Esophagus muscularis mucosa (tissue), 4 donors: Measurements from ENCODE around the gene RASSF1. TPM values are rescaled to one million over a fixed set of nuclear protein-coding genes. Genes with fewer than 3 reads are reported as not detected.

Experiments used
- DNase-seq: peaks from one replicate; pipeline ENCODE4 v3.0.0-alpha.2; 2017; ENCODE audit errors: extremely low spot score
- H3K27ac ChIP-seq, 4 donors: fragments of 200-600 bp; sonication (generic); replicated peaks in 1 of 4; 1 replicate in 3 of 4; 2 replicates in 1 of 4; pipeline ENCODE4 v1.5.1; 2016 to 2019; ENCODE audit warnings: mild to moderate bottlenecking in 1 of 4
- H3K27me3 ChIP-seq, 4 donors: fragments of 200-600 bp; sonication (generic); one replicate each; pipeline versions ENCODE4 v1.5.1 to v1.6.0; 2016 to 2019
- H3K36me3 ChIP-seq, 4 donors: fragments of 200-600 bp; sonication (generic); one replicate each; pipeline ENCODE4 v1.5.1; 2016 to 2019
- H3K4me1 ChIP-seq, 4 donors: fragments of 200-600 bp; sonication (generic); one replicate each; pipeline ENCODE4 v1.5.1; 2016 to 2019
- H3K4me3 ChIP-seq, 4 donors: fragments of 200-600 bp; sonication (generic); 1 replicate in 2 of 4; 2 replicates in 2 of 4; pipeline ENCODE4 v1.5.1; 2016 to 2019; ENCODE audit warnings: mild to moderate bottlenecking in 4 of 4, moderate library complexity in 1 of 4
- H3K9me3 ChIP-seq, 4 donors: fragments of 200-600 bp; sonication (generic); 1 replicate in 3 of 4; 2 replicates in 1 of 4; pipeline ENCODE4 v1.5.1; 2016 to 2019
- EP300 ChIP-seq: sonication (generic); formaldehyde crosslinking; IDR thresholded peaks from one replicate; pipeline ENCODE4 v1.6.1; 2017; ENCODE audit warnings: antibody characterized with exemption
- POLR2A ChIP-seq: fragments of 450-650 bp; IDR thresholded peaks from one replicate; pipeline ENCODE4 v1.6.1; 2017; ENCODE audit warnings: antibody characterized with exemption, moderate library complexity, mild to moderate bottlenecking, low read depth
- POLR2AphosphoS5 ChIP-seq, 2 donors: sonication (generic); formaldehyde crosslinking; IDR thresholded peaks; one replicate each; pipeline ENCODE4 v1.6.1; 2017; ENCODE audit warnings: antibody characterized with exemption in 2 of 2
- WGBS: methylation state at CpG from one replicate; pipeline ENCODE4 v1.1.5; 2018; 5-methylcytosine and 5-hydroxymethylcytosine counted together
- intact Hi-C: fragments of 100-400 bp; cut with DNase I; formaldehyde crosslinking; loops from one replicate; pipeline ENCODE4 v1.15.1; 2023
- total RNA-seq, 4 donors: library from RNA; depleted of rRNA; stranded (reverse); fragments of >200 nt; gene quantifications; one replicate each; pipeline versions ENCODE4 v1.1.0 to v1.2.1, GENCODE V29; 2016
- TF ChIP-seq, protein P1 (sequence below), 3 experiments: fragments of 200-600 bp in 2 of 3; fragments of 450-650 bp in 1 of 3; sonication (generic) in 2 of 3; IDR thresholded peaks; one replicate each; pipeline ENCODE4 v1.5.1; 2017 to 2019; ENCODE audit warnings: antibody characterized with exemption in 3 of 3, mild to moderate bottlenecking in 2 of 3, moderate library complexity in 1 of 3

The RASSF1 gene
- total RNA-seq, 4 donors from 2014 or later, result 28.7 to 44.2 (median 33.2) TPM

DNA sequence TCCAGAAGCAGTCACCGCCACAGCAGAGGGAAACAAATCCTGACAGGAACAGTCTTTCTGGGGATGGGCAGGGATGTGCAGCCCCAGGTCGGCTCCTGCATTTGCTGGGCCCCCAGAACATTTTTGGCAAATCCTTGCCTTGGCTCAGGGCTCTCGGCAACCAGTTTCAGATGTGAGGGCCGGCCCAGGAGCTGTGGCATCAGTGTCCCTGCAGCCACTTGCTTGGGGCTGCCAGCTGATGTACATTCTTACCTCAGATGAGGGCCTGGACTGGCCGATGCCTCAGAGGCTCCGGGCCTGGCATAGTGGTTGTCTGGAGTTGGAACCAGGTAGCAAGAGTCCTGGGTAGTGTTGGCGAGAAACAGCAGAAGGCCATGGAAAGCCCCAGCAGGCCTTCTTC, 14.2 kb upstream of the RASSF1 start:
- Histone ChIP-seq H3K36me3 (peaks cover 14 to 57% (median 38%) of the 10 kb centered on the region in 4 donors), H3K27me3 (no peaks in the 10 kb centered on the region), H3K4me3 (no peak overlapping the region), H3K9me3 (no peaks in the 10 kb centered on the region), H3K27ac (no peak overlapping the region), H3K4me1 (peaks cover 54 to 81% (median 62%) of the 10 kb centered on the region in 4 donors)
- TF ChIP-seq, protein P1, sequence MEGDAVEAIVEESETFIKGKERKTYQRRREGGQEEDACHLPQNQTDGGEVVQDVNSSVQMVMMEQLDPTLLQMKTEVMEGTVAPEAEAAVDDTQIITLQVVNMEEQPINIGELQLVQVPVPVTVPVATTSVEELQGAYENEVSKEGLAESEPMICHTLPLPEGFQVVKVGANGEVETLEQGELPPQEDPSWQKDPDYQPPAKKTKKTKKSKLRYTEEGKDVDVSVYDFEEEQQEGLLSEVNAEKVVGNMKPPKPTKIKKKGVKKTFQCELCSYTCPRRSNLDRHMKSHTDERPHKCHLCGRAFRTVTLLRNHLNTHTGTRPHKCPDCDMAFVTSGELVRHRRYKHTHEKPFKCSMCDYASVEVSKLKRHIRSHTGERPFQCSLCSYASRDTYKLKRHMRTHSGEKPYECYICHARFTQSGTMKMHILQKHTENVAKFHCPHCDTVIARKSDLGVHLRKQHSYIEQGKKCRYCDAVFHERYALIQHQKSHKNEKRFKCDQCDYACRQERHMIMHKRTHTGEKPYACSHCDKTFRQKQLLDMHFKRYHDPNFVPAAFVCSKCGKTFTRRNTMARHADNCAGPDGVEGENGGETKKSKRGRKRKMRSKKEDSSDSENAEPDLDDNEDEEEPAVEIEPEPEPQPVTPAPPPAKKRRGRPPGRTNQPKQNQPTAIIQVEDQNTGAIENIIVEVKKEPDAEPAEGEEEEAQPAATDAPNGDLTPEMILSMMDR (IDR thresholded peaks at IDR 0.05), result no peak
- TF ChIP-seq POLR2A, result no peak
- no peak for TF ChIP-seq EP300
- no peak for TF ChIP-seq POLR2AphosphoS5 (IDR thresholded peaks at IDR 0.05)
- intact Hi-C loops, result no loop called here
- 84% methylated on average over 2 of the region's 7 CpGs for WGBS
- DNase-seq, result no peak

DNA sequence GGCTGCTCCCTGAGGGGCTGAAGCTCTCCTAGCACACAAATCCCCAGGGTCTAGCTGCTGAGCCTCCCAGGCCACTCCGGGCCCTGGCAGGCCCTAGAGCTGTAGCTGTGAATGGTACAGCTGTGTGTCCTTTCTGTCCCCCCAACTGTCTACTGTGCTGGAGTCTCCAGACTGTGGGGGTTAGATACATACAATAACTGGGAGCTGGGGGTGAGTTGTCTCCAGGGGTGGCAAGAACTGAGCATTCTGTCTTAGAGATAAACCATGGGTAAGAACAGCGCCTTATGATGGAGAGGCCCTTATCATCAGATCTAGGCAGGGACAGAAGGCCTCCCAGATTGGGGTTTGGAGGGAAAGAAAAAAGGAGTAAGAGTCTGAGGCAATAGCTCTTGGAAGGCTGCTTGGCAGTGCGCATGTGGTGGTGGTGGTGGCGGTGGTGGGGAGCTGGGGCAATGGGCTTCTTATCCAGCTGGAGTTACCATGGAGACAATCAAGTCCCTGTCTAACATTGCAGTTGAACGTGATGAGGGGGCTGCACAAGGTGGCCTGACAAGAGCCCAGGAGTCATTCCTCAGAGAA, 13.6 kb upstream of the RASSF1 start:
- TF ChIP-seq, protein P1 (IDR thresholded peaks at IDR 0.05), result no peak
- no peak for TF ChIP-seq POLR2AphosphoS5 (IDR thresholded peaks at IDR 0.05)
- no peak for TF ChIP-seq EP300
- TF ChIP-seq POLR2A, result no peak
- intact Hi-C loops, result no loop called here
- peaks cover 14 to 58% (median 38%) of the 10 kb centered on the region in 4 donors for H3K36me3 ChIP-seq
- no peaks in the 10 kb centered on the region for H3K9me3 ChIP-seq
- H3K4me1 ChIP-seq, result peaks cover 57 to 83% (median 65%) of the 10 kb centered on the region in 4 donors
- H3K27me3 ChIP-seq, result no peaks in the 10 kb centered on the region
- no peak for DNase-seq
- WGBS, result 77% methylated on average over 5 of the region's 5 CpGs
- H3K27ac ChIP-seq, result no peak overlapping the region
- no peak overlapping the region for H3K4me3 ChIP-seq

DNA sequence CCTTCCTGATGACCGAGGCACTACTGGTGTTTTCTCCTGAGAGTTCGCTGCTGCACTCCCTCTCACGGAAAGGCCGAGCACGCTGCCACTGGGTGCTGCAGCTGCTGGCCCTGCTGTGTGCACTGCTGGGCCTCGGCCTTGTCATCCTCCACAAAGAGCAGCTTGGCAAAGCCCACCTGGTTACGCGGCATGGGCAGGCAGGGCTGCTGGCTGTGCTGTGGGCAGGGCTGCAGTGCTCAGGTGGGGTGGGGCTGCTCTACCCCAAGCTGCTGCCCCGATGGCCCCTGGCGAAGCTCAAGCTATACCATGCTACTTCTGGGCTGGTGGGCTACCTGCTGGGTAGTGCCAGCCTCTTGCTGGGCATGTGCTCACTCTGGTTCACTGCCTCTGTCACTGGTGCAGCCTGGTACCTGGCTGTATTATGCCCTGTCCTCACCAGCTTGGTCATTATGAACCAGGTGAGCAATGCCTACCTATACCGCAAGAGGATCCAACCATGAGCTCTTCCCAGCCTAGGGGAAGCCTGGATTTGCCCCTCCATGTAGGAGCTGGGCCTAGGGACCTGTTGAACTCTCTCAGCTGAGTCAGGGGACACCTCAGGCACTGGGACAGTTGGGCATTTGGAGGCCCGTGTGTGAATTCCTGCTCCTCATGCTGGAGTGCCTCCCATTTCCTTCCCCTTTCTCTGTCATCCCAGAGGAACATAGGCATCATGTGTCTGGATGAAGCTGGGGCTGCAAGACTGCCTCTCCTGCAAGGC, 12.8 kb upstream of the RASSF1 start:
- Histone ChIP-seq H3K36me3 (peaks cover 14 to 66% (median 41%) of the 10 kb centered on the region in 4 donors), H3K27me3 (no peaks in the 10 kb centered on the region), H3K9me3 (no peaks in the 10 kb centered on the region), H3K27ac (no peak overlapping the region), H3K4me1 (peaks cover 58 to 85% (median 68%) of the 10 kb centered on the region in 4 donors), H3K4me3 (no peak overlapping the region)
- intact Hi-C loops, result no loop called here
- WGBS, result 82% methylated on average over 5 of the region's 12 CpGs
- TF ChIP-seq EP300 (no peak), POLR2A (no peak), POLR2AphosphoS5 (IDR thresholded peaks at IDR 0.05) (no peak)
- TF ChIP-seq, protein P1 (IDR thresholded peaks at IDR 0.05), result no peak
- DNase-seq, result no peak

DNA sequence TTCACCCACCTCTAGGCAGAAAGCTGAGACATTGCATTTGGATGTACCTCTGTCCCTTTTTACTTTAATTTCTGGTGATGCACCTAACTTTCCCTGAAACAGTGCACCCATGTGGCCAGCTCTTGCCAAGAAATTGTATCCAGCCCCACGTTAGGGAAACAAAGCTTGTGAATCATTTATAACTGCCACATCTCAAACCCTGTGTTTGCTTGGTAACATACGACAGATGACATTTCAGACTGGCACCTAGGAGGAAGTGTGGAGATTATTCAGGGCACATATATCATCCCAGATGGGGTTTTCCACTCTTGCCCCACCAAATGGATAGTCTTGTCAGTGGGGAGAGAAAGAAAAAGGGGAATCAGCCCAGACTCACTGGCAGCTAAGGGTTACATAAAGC, 12.1 kb upstream of the RASSF1 start:
- Histone ChIP-seq H3K27ac (no peak overlapping the region), H3K4me3 (no peak overlapping the region), H3K36me3 (peaks cover 14 to 66% (median 46%) of the 10 kb centered on the region in 4 donors), H3K27me3 (no peaks in the 10 kb centered on the region), H3K4me1 (peaks cover 51 to 83% (median 63%) of the 10 kb centered on the region in 4 donors), H3K9me3 (no peaks in the 10 kb centered on the region)
- whole genome bisulfite sequencing, result 21% methylated on average over 2 of the region's 2 CpGs
- DNase-seq, result no peak
- intact Hi-C loops, result no loop called here
- no peak for TF ChIP-seq POLR2A
- TF ChIP-seq, protein P1 (IDR thresholded peaks at IDR 0.05), result no peak
- TF ChIP-seq POLR2AphosphoS5 (IDR thresholded peaks at IDR 0.05), result no peak
- no peak for TF ChIP-seq EP300
